SKM-1 (cell line): ENCODE results near the gene ARHGAP5.

Experiments
- DNase-seq: peaks from one replicate; lab custom pipeline; 2025; ENCODE audit not compliant: unreplicated experiment; lab: John Stamatoyannopoulos, UW

The ARHGAP5 gene

DNA sequence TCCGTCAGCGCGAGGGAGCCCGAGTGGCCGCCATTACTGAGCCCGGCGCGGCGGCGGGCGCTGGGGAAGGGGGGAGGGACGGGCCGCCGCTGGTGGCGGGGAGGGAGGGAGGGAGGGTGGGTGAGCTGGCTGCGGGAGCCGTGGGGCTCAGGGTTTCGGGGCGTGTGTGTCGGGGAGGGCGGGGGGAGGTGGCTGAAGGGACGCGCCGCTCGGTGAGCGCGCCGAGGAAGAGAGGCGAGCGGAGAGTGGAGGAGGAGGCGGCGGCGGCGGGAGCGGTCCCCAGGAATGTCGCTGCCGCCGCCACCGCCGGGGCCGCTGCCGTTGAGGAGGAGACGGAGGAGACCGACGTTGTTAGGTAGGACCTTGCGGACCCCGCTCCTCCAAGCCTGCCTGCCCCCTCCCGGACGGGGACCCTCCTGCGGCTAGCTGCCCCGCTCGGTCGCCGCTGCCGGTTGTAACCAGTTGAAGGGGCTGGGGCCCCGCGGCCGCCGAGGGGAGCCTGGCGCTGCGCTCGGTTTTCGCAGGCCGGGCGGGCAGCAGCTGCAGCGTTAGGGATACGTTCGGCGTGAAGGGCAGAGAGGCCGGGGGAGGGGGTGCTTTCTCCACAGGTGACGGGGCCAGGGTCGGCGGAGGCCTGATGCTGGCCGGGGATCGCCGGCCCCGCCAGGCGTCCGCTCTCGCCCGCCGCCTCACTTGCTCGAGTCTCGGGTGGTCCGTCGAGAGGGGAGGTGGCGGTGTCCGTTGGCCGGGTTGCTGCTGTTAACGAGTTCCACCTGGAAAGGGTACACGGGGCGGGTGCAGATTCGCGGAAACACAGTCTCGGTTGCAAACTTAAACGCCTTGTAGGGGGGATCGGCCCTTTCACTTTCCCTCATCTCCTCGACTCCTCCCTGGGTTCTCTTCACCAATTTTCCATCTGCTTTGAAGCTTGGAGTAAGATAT, at the start of gene ARHGAP5:
Gene ARHGAP5, plus strand, starts transcription at position 224 of the 942 bp plus-strand sequence. CDS start 13,366 bp downstream, outside the sequence.
- peak; percentile 8 for DNase-seq

GRCh38 chr14:32028599-32028998, 48.5 kb upstream of the ARHGAP5 start:
- no peak for DNase-seq

GRCh38 chr14:32033543-32033942, 43.6 kb upstream of the ARHGAP5 start:
- DNase-seq, result no peak

GRCh38 chr14:32038876-32039275, 38.2 kb upstream of the ARHGAP5 start:
- DNase-seq, result no peak

DNA sequence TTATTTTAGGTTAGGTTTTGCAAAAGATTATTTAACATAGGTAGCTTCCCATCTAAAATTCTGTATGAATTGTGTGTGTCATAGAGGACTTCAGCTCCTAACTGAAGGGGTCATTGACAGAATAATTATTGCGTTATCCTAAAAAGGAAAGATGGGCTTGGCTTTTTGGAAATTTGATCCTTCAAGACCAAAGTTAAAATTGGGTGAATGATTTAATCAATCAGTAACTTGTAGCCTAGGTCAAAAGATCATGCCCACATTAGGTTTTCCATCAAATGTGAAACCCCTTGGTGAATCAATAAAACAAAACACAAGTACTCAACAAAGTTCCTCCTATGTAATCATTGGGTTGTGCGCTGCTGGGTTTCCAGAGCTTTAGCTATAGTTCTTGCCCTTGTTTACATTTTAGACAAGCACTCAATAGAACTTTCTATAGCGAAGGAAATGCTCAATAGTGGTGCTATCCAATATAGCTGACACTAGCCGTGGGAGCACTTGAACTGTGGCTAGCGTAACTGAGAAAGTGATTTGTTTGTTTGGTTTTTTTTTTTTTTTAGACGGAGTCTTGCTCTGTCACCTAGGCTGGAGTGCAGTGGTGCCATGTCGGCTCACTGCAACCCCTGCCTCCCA, 37.6 kb upstream of the ARHGAP5 start:
- no peak for DNase-seq

- no peak for DNase-seq
These were observed 33.5 kb upstream of the ARHGAP5 start for GRCh38 chr14:32043624-32044023.

- DNase-seq, result no peak
These were observed 32.6 kb upstream of the ARHGAP5 start for GRCh38 chr14:32044454-32044853.

GRCh38 chr14:32047791-32048190, 29.3 kb upstream of the ARHGAP5 start:
- DNase-seq, result no peak

DNA sequence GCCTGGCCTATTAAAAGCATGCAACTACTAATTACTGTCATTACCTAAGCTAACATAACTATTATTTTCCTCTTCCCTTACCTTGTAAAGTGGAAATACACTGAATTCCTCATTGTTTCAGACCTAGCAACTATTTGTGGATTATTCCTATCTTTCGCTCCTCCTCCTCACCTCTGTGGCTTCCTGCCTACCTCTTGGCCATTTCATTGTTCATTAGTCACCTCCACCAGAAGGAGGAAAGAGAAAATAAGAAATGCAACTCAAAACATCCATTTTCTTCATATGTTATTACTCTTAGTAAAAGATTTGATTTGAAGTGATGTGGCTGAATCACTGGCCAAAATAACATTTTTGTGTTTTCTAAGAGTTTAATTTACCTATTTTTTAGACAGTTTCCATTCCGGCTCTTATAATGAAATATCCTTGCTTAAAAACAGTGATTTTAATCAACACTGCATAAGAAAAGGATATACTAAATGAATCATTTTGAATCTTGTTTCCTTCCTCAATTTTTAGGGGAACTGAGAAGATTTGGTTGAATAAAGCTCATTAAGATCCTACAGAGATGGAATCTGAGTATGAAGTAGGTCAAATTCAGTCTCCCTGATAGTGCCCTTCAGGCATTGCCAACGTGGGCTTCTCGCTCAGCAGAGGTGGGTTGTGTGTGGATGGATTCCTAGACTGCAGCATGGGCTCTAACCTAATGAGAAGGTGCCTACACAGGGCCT, 27.6 kb upstream of the ARHGAP5 start:
- no peak for DNase-seq

GRCh38 chr14:32050878-32051277, 26.2 kb upstream of the ARHGAP5 start:
- DNase-seq, result no peak

- no peak for DNase-seq
These were observed 22.6 kb upstream of the ARHGAP5 start for GRCh38 chr14:32054536-32054935.

DNA sequence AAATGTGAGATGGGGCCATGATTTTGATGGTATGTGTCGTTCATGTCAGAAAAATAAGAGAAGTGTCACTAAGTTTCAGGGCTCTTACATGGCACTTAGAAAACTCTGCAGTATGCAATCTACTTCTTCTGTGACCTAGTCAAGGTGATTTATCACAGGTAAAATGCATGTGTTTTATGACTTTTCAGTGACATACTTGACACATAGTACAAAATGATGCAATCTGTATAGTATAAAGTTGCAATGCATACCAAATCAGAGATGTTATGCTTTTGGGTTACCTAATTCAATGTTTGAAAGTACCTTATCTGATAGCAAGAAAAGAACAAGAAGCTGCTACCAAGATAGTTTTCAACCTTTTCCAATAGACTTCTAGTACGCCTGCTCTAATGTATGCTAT, 21.9 kb upstream of the ARHGAP5 start:
- no peak for DNase-seq

- no peak for DNase-seq
These were observed 17.4 kb upstream of the ARHGAP5 start for GRCh38 chr14:32059702-32060101.

DNA sequence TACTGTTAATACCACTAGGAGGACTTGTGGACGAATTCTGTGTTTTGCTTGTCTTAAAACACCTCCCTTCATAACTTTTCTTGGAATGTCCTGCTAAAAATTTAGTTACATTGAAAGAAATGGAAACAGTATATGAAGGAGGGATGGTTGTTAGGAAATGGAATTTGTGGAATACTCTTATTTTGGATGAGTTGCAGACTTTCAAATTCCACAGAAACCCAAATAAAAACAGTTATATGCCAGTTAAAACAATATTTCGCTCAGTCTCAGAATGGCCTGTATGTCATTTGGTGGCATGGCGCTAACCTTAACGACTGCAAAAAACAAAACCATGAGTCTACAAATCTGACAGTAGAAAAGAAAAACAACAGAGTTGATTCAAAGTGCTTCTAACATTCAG, 12.2 kb upstream of the ARHGAP5 start:
- no peak for DNase-seq

GRCh38 chr14:32068708-32069107, 8.4 kb upstream of the ARHGAP5 start:
- DNase-seq, result no peak

- no peak for DNase-seq
These were observed 6.8 kb upstream of the ARHGAP5 start for GRCh38 chr14:32070282-32070681.

DNA sequence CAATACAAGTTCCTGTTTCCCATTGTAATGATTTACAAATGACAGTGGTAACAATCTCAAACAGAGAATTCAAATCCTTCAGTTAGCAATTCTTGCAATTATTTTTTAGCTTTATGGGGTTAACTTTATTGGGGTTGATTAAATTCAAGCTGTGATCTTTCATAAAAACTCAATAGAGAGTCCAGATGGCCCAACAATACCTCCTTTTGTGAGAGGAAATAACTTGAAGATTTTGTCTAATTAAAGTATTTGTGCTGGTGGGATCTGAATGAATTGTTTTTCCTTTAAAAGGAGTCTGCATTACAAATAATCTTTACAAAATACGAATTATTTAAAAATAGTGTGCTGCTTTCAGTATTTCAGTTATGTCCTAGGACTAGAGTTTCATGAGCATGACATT, 4.4 kb upstream of the ARHGAP5 start:
- DNase-seq, result no peak

- DNase-seq, result no peak
These were observed 3.4 kb upstream of the ARHGAP5 start for GRCh38 chr14:32073537-32074189.

GRCh38 chr14:32074887-32075572, 2.1 kb upstream of the ARHGAP5 start:
- no peak for DNase-seq

GRCh38 chr14:32075672-32076277, 1.3 kb upstream of the ARHGAP5 start:
- DNase-seq, result no peak
